Measurements from ENCODE around the gene RALY. TPM values are rescaled to one million over a fixed set of nuclear protein-coding genes. Genes with fewer than 3 reads are reported as not detected.
"Not testable (repeated sequence)": the region's sequence is repeated elsewhere in the genome, so short reads cannot be mapped to it uniquely, and the experiment has no call there.

RALY gene
- total RNA-seq, 1 donor from 2014 or later: 234 TPM

GRCh38 chr20:34129518-34130162 lies 135.9 kb downstream of the RALY start:
- peaks cover 7% of the 10 kb centered on the region for H3K27me3 Mint-ChIP-seq (ENCODE audit: unreplicated experiment)
- no peak overlapping the region for H3K4me3 Mint-ChIP-seq (ENCODE audit: unreplicated experiment)
- DNase-seq: peak; percentile 54
- H3K9me3 Mint-ChIP-seq (ENCODE audit: unreplicated experiment): peaks cover 6% of the 10 kb centered on the region
- no peak overlapping the region for H3K27ac Mint-ChIP-seq (ENCODE audit: unreplicated experiment)
- H3K4me1 Mint-ChIP-seq (ENCODE audit: low read depth, unreplicated experiment): peaks cover 4% of the 10 kb centered on the region
- peak; percentile 91 for TF ChIP-seq CTCF (IDR thresholded peaks at IDR 0.05; ENCODE audit: partially characterized antibody, unreplicated experiment)
- peaks cover 10% of the 10 kb centered on the region for H3K36me3 Mint-ChIP-seq (ENCODE audit: unreplicated experiment)

GRCh38 chr20:34131491-34131890 lies 137.8 kb downstream of the RALY start:
- Mint-ChIP-seq H3K4me3 (ENCODE audit: unreplicated experiment) (no peak overlapping the region), H3K4me1 (ENCODE audit: low read depth, unreplicated experiment) (peaks cover 4% of the 10 kb centered on the region), H3K9me3 (ENCODE audit: unreplicated experiment) (peaks cover 6% of the 10 kb centered on the region), H3K27ac (ENCODE audit: unreplicated experiment) (no peak overlapping the region), H3K27me3 (ENCODE audit: unreplicated experiment) (peaks cover 6% of the 10 kb centered on the region), H3K36me3 (ENCODE audit: unreplicated experiment) (peaks cover 6% of the 10 kb centered on the region)
- no peak for TF ChIP-seq CTCF (IDR thresholded peaks at IDR 0.05; ENCODE audit: partially characterized antibody, unreplicated experiment)
- no peak for DNase-seq

- not testable (repeated sequence) for H3K36me3 Mint-ChIP-seq (ENCODE audit: unreplicated experiment); H3K4me1 Mint-ChIP-seq (ENCODE audit: low read depth, unreplicated experiment); H3K9me3 Mint-ChIP-seq (ENCODE audit: unreplicated experiment); H3K27ac Mint-ChIP-seq (ENCODE audit: unreplicated experiment); H3K4me3 Mint-ChIP-seq (ENCODE audit: unreplicated experiment); H3K27me3 Mint-ChIP-seq (ENCODE audit: unreplicated experiment)
- peak; percentile 21 for DNase-seq
These were observed 138.8 kb downstream of the RALY start for GRCh38 chr20:34132491-34132890.

- H3K27me3 Mint-ChIP-seq (ENCODE audit: unreplicated experiment); H3K4me3 Mint-ChIP-seq (ENCODE audit: unreplicated experiment); H3K9me3 Mint-ChIP-seq (ENCODE audit: unreplicated experiment); H3K4me1 Mint-ChIP-seq (ENCODE audit: low read depth, unreplicated experiment); H3K36me3 Mint-ChIP-seq (ENCODE audit: unreplicated experiment): not testable (repeated sequence)
- H3K27ac Mint-ChIP-seq (ENCODE audit: unreplicated experiment): peak overlapping the region; percentile 72
- peak; percentile 27 for DNase-seq
These were observed 139.2 kb downstream of the RALY start for GRCh38 chr20:34132943-34133342.

- H3K36me3 Mint-ChIP-seq (ENCODE audit: unreplicated experiment); DNase-seq; H3K4me1 Mint-ChIP-seq (ENCODE audit: low read depth, unreplicated experiment); H3K9me3 Mint-ChIP-seq (ENCODE audit: unreplicated experiment); H3K4me3 Mint-ChIP-seq (ENCODE audit: unreplicated experiment); H3K27me3 Mint-ChIP-seq (ENCODE audit: unreplicated experiment): not testable (repeated sequence)
- H3K27ac Mint-ChIP-seq (ENCODE audit: unreplicated experiment): peak overlapping the region; percentile 72
These were observed 139.7 kb downstream of the RALY start for GRCh38 chr20:34133365-34133860.

Small RNA genes lying within 50 kb of the gene (microRNA-seq; reads per million reads assigned to microRNA genes)
- not detected for gene MIR4755 (ENCODE audit: unreplicated experiment)

Other genes starting within 250 kb of the RALY start
- 46.4 TPM for gene CHMP4B, start 182.6 kb upstream of the RALY start, total RNA-seq (ENCODE audit: unreplicated experiment)
- gene EIF2S2, start 118.3 kb downstream of the RALY start, total RNA-seq (ENCODE audit: unreplicated experiment): 49.0 TPM
- not detected for gene ASIP, start 247.5 kb downstream of the RALY start, total RNA-seq (ENCODE audit: unreplicated experiment)